GM18870 (cell line): ENCODE measurements around the gene EPDR1.

Source experiments
- ATAC-seq: cut with Tn5 transposase; IDR thresholded peaks from one replicate; pipeline ENCODE4 v1.9.1; 2021; ENCODE audit warnings: moderate library complexity; ENCODE audit not compliant: unreplicated experiment

The EPDR1 gene

DNA sequence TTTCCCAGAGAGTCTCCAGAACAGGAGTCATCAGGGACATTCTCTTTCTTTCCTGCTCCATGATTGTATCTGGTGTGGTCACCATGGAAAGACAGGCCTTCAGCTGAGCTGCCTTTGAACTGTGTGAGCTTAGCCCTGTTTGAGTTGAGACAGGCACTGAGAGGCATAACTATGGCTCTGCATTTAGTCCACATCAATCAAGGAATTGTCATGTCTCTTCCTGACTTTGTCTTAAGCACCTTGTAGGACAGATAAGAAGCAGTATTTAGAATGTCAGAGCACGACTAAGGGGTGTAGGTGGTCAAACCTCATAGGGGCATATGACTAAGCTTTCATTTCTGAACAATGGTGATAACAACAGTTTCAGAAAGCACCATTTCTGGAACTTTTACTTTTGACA is 53.5 kb downstream of the EPDR1 start:
- ATAC-seq: no peak

DNA sequence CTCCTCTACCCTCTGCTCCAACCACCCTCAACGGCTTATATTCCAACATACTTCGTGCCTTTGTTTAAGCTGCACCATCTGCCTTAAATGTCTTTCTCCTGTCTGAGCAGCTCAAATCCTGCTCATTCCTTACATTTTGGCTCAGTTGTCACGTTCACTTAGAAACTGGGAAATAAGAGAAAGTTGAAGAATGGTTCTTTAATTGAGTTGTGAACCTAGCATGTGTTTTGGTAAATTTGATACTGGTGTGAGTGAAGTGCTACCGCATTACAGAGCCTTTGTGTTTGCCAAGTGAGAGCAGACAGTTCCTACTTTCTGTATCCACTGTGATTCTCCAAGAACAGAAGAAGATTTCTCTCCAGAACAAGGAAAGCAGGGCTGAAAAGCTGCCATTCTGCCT is 54.3 kb downstream of the EPDR1 start:
- ATAC-seq: no peak

DNA sequence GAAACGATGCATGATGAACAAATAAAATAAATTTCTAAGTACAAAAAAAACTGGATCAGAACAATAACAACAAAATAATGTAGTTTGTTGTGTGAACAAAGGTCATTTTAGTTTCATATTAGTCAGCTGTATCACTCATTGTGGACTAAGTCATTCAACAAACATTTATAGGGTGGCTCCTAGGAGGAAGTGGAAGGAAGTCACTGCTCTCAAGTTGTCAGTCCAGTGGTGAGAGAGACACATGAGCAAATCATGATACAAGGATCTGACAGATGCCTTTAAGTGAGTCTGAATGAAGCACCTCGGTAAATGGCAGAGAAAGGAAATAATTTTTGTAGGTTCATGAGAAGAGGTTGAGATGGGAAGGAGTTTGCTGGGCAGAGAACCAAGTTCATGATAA is 56.8 kb downstream of the EPDR1 start:
- no peak for ATAC-seq

DNA sequence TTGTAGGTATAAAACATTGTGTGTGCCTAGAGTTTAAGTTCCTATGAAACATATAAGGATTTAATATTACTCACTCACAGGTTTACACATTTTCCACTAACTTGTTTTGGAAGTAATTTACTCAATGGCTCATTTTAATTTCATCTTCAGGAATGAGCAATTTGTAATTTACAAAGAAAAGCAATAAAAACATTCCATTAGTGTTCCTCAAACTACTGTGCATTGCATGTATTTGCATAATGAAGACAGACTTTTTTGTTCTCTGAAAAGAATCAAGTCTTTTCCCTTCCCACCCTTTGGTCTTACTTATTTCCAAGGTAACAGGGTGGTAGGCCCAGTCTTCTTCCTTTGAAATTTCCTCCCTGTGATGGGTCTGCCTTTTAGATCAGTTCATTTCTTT is 61.2 kb downstream of the EPDR1 start:
- no peak for ATAC-seq

DNA sequence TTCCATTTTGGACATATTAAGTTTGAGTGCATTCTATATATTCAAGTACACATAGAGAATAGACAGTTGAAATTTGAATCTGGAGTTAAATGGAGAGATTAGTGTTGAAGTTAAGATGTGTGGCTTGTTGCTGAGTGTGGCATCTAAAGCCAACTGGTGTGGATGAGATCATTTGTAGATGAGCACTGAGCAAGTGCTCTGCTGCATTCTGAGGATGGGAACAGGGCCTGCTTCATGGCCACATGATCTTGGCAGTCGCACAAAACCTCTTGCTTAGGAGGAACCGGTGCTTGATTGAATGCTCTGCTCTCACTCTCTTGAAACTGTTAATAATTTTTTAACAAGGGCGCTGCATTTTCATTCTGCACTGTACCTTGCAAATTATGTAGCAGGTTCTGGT is 62.0 kb downstream of the EPDR1 start:
- no peak for ATAC-seq

DNA sequence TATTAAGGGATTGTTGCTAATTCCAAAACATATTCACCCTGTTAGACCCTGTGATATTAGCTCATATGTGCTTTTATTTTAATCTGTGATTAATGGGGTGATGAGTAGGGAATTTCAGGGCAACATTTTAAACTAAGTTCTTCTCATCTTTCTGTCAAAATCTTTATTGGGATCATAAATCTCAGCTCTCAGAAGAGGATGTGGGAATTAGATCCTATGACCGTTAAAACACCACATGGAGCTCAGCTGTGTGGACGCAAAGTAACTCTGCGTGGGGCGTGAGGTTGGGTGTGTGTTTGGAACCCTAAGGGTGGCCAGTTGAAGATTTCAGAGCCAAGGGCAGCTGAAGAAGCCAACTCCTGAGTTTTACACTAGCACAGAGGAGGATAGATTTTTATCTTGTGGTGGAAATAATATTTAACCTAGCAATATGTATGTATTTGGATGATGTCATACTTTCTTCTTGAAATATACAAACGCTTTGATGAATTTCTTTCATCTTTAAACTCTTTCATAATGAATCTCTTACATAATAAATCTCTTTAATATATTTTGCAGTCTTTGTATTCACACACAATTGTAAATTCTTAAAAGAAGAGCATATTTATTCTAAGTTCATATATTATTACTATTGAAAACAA is 64.4 kb downstream of the EPDR1 start:
- no peak for ATAC-seq

DNA sequence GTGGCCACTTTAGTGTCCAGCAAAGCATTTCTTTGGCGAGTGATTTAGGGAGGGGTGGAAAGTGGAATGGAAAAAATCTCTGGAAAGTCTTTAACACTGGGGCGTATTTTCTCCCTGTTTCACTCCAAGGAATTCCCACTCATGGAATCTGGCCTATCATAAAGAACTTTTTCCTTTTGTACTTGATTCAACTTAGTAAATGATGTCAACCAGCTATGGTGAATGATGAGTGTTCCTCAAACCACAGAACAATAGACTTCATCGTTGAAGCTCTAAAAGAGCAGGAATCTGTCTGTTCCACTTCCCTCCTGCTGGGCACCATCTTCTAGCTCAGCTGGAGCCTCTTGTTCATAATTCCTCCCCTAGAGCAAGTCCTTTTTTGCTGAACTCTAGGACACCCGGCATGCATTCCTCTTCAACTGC is 66.5 kb downstream of the EPDR1 start:
- ATAC-seq: no peak

DNA sequence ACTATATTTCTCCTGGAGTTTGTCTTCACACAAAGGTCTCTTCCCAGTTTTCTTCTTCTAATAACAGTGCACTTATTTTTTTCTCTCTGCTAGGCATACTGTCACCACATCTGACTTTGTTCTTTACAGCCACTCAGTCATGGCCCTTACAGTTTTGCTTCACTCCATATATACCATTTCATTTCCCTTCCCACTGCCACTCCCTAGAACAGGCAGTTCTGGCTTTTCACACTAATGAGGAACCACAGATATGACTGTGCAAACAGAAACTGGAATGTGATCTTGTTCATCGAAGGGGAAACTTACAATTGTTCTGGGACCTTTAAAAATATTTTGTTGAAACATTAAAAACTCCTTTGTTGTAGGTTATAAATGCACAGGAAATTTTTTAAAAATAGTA is 67.3 kb downstream of the EPDR1 start:
- ATAC-seq: no peak

DNA sequence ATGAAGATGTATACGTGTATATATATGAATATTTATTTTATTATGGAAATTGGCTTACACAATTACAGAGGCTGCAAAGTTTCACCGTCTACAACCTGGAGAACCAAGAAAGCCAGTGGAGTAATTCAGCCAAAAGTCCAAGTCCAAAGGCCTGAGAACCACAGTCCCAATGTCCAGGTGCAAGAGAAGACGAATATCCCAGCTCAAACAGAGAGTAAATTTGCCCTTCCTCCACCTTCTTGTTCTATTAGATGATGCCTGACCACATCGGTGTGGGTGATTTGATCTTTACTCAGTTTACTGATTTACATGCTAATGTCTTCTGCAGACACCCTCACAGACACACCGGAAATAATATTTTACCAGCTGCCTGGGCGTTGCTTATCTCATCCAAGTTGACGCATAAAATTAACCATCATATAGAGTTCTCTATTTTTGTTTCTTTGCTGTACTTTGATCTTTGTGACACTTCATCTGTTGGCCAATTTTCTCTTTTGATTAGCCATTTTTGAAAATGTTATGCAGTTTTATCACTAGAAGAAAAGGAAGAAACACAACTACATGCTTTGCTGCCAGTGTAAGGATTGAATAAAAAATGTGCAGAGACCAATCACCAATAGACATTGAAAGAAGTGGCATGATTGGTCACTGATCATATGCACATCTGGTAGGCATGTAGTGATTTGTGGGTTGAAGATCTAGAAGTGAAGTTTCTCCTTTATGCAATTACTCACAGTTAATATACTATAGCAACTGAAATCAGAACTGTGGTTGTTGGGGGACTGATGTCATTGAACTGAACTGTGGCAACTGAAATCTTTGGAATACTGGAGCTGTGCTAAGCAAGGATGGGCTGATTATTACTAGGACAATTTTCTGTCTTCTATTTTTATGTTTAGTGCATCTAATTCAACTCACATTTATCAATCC is 68.5 kb downstream of the EPDR1 start:
- ATAC-seq: no peak

DNA sequence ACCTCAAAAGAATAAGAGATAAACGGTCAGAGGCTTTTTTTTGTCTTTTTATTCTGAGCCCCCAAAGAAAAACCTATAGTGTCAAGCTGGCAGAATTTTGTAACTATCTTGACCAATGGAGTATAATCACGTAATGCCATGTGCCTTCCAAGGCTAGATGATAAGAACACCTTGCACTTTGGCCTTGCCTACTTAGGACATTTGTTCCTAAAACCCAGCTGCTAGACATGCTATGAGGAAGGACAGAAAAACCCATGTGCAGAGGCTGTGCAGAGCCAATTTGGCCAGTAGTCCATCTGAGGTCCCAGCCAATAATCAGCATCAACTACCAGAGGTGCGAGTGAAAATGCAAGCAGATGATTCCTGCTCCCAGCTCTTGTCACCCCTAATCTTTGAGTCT is 69.9 kb downstream of the EPDR1 start:
- ATAC-seq: no peak

DNA sequence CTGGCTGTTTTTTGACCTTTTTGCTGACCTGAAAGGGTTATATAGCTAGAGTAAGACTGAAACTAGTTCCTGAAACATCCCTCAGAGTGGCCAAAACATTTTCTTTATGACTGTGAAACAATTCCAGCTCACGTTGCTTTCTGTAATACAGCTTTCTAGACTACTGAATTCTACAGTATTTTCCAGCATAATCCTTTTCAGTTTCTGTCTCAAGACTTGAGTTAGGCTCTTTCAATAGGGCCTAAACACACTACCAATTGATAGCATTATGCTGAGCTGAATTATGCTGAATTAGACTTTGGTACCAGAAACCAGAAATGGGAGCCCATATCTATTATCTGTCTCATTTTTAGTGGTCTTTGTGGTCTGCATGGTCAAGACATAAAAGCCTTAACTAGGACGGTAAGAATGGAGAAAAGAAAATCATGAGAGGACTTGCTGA is 72.6 kb downstream of the EPDR1 start:
- ATAC-seq: peak; percentile 80

DNA sequence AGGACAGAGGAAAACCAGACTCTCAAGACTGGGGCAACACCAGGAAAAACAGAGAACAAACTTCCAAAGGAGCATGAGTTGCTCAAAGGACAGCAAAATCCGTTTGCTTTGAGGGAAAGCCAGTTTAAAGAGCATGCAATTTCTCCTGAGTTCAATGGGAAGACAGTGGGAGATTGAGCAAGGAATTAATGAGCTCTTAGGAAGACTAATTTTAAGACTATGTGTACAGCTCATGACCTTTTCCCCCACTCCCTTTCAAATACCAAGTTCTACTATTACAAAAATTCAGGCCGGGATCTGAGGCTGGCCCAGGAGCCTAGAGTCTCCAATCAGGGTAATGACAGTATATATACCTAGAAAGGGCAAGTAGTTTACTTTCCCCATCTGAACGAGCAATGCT is 79.2 kb downstream of the EPDR1 start:
- no peak for ATAC-seq

DNA sequence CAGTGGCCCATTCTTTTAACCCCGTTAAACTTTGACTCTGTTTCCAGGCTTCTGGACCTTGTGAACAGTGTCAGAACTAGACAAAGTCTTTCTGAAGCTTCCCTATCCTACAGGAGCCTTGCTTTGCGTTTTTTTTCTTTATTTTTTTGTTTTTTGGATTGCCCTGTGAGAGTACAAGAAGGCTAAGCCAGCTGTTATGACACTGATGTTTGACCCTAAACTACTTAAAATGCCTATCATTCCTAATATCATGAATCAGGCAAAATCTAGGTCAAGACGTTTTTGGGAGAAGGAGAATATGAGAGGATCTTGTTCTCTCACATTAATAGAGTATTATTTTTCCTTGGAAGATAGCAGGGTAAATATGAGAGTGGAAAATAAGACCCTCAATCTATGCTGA is 79.8 kb downstream of the EPDR1 start:
- no peak for ATAC-seq
